NCI-H226 (cell line): ENCODE results near the gene ZNF189.

ENCODE experiments used
- DNase-seq: peaks from one replicate; pipeline ENCODE4 v3.0.0-alpha.2; 2015

ZNF189 gene

GRCh38 chr9:101455656-101456240 lies 57.1 kb downstream of the ZNF189 start:
- no peak for DNase-seq

GRCh38 chr9:101457003-101457402 lies 58.4 kb downstream of the ZNF189 start:
- no peak for DNase-seq

GRCh38 chr9:101458963-101459631 lies 60.4 kb downstream of the ZNF189 start:
- DNase-seq = peak; percentile 40
